ENCODE measurements around the gene SLC7A4.

The SLC7A4 gene

GRCh38 chr22:21070690-21071615, 38.6 kb upstream of the SLC7A4 start:
- TF ChIP-seq, protein P1, sequence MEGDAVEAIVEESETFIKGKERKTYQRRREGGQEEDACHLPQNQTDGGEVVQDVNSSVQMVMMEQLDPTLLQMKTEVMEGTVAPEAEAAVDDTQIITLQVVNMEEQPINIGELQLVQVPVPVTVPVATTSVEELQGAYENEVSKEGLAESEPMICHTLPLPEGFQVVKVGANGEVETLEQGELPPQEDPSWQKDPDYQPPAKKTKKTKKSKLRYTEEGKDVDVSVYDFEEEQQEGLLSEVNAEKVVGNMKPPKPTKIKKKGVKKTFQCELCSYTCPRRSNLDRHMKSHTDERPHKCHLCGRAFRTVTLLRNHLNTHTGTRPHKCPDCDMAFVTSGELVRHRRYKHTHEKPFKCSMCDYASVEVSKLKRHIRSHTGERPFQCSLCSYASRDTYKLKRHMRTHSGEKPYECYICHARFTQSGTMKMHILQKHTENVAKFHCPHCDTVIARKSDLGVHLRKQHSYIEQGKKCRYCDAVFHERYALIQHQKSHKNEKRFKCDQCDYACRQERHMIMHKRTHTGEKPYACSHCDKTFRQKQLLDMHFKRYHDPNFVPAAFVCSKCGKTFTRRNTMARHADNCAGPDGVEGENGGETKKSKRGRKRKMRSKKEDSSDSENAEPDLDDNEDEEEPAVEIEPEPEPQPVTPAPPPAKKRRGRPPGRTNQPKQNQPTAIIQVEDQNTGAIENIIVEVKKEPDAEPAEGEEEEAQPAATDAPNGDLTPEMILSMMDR (conservative IDR thresholded peaks at IDR 0.05; ENCODE audit: control insufficient read depth, insufficient read depth, low read depth, low read length) = no peak
- DNase-seq (ENCODE audit: low read depth) = no peak
- H3K4me3 ChIP-seq (ENCODE audit: control insufficient read depth, low read depth, low read length) = no peak overlapping the region

DNA sequence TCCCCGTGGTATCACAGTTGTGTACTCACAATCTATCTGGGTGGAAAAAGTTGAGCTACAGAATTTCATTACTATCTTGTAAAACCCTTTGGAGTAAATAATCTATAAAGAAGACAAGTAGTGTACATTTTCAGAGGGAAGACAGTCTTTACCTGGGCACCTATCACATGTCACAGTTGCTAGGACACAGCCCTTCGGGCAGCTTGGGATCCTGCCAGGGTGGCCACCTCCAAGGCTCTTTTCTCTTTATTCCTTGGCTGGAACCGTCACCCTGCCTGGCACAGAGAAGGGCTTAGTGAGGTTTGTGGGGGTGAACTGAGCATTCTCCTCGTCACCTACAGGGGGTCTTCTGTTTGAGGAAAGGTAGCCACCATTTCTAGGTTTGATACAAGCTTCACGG, 37.0 kb upstream of the SLC7A4 start:
- no peak for DNase-seq (ENCODE audit: low read depth)
- TF ChIP-seq, protein P1 (conservative IDR thresholded peaks at IDR 0.05; ENCODE audit: control insufficient read depth, insufficient read depth, low read depth, low read length) = no peak
- H3K4me3 ChIP-seq (ENCODE audit: control insufficient read depth, low read depth, low read length) = no peak overlapping the region

GRCh38 chr22:21068681-21069276, 36.4 kb upstream of the SLC7A4 start:
- DNase-seq (ENCODE audit: low read depth) = no peak
- TF ChIP-seq, protein P1 (conservative IDR thresholded peaks at IDR 0.05; ENCODE audit: control insufficient read depth, insufficient read depth, low read depth, low read length) = no peak
- H3K4me3 ChIP-seq (ENCODE audit: control insufficient read depth, low read depth, low read length) = no peak overlapping the region

DNA sequence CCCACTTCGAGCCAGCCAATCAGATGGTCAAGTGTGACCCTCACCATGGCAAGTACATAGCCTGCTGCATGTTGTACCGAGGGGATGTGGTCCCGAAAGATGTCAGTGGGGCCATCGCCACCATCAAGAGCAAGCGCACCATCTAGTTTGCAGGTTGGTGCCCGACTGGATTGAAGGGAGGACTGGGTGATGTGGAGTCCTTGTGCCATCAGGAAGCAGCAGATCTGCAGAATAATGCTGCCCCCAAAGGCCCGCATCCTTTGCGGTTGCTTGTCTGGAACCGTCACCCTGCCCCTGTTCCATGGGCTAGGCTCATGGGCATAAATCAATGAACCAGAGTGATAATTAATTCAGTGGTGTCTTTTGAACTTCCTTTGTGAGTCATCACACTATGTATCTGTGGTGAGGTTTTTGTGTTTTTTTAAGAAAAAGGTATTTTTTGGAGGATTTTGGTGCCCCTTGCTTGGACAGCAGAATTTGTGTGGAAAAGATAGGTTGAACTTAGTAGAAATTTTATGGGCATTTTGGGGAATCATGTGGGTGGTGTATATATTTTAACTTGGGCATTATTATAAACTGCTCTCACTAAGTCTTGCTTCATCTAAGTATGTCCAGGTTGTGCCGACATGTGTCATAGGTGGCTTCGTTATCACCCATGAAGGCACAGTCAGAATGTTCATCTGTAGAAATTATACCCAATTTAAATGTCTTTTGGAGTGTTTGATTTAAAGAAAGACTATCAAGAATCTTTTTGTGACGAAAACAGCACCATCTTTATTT, 35.7 kb upstream of the SLC7A4 start:
- TF ChIP-seq, protein P1 (conservative IDR thresholded peaks at IDR 0.05; ENCODE audit: control insufficient read depth, insufficient read depth, low read depth, low read length) = no peak
- DNase-seq (ENCODE audit: low read depth) = no peak
- no peak overlapping the region for H3K4me3 ChIP-seq (ENCODE audit: control insufficient read depth, low read depth, low read length)

DNA sequence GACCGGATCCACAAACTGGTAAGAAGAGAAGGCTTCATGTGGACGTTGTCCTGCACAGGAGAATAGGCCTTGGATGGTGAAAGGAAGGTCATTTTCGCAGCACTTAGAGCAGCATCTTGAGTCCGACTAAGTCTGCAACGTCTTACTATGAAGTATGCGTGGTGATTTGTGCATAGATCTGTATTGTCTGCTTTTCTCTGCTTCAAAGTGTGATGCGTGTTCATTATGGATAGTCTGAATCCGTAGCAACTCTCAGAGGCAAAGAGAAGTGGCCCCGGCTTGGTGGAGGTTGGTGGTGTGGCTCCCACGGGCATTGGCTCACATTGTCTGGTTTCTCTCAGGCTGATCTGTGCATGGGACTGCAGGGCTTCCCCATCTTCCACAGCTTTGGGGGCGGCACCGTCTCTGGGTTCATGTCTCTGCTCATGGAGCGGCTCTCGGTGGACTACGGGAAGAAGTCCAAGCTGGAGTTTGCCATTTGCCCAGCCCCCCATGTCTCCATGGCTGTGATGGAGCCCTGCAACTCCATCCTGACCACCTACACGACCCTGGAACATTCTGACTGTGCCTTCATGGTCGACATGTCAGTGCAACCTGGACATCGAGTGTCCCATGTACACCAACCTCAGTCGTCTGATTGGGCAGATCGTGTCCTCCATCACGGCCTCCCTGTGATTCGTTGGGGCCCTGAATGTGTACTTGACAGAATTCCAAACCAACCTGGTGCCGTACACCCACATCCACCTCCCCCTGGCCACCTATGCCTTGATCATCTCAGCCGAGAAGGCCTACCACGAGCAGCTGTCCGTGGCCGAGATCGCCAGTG, 34.9 kb upstream of the SLC7A4 start:
- no peak overlapping the region for H3K4me3 ChIP-seq (ENCODE audit: control insufficient read depth, low read depth, low read length)
- TF ChIP-seq, protein P1 (conservative IDR thresholded peaks at IDR 0.05; ENCODE audit: control insufficient read depth, insufficient read depth, low read depth, low read length) = no peak
- DNase-seq (ENCODE audit: low read depth) = no peak
